NCI-H2081 (cell line): ENCODE results near the gene C7orf25.
A peak's percentile ranks its signal among the peaks of the same experiment; 100 is the strongest.

Experiments used
- DNase-seq, 2 experiments: peaks; one replicate each; lab custom pipeline; 2025; lab: John Stamatoyannopoulos, UW

C7orf25 gene

DNA sequence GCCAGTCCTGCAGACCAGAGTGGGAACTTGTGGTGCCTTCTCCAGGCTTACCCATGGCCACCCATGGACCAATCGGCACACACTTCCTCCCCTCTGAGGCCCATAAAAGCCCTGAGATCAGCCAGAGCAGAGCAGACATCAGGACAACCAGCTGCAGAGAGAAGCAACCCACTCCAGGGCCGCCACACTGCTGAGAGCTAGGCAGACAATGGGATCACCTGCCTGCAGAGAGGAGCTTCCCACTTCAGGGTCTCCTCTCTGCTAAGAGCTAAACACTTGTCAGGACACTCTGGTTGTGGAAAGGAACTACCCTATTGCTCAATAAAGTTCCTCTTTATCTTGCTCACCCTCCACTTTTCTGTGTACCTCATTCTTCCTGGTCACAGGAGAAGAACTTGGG lies 34.0 kb downstream of the C7orf25 start:
- DNase-seq, result no peak

DNA sequence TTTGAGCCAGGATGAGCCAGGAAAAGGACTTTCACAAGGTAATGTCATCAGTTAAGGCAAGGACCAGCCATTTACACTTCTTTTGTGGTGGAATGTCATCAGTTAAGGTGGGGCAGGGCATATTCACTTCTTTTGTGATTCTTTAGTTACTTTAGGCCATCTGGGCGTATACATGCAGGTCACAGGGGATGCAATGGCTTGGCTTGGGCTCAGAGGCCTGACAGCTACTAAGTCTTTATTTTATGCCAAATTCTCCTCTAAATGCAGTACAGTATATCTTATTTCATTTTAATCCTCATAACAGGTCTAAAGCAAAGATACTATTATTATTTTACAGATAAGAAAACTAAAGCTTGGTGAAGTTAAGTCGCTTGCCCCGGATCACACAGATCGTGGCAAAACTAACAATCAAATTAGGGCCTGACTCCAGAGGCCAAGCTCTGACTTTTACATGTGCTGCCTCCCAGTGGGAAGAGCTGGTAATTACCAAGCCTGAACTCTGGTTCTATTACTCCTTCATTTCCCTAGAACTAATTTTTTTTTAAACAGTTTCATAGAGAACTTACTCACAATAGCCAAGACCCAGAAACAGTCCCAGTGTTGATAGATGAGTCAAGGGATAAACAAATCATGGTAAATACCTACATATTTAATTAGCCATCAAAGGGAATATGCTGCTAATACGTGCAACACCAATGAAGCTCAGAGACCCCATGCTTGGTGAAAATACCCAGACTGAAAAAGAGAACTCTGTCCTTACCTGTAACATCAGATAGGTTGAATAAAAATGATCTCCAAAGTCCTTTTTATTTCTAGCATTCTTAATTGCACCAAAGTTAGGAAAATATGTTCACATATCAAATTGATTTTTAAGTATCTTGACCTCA lies 35.4 kb downstream of the C7orf25 start:
- peak in 1 of 2 experiments; percentile 37 for DNase-seq

GRCh38 chr7:42869131-42870020 lies 42.5 kb downstream of the C7orf25 start:
- DNase-seq, result no peak

DNA sequence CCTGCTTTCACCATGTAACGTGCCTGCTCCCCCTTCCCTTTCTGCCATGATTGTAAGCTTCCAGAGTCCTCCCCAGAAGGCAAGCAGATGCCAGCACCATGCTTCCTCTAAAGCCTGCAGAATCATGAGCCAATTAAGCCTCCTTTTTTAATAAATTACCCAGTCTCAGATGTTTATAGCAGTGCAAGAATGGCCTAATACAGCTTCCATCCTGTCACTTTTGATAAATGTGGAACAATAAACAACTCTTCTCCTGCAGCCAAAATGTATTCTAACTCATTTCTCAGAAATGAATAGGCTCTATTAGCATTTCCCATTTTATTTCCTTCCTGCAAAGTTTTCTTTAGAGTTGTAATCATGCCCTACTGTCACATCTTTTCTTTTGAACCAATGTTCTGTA lies 43.4 kb downstream of the C7orf25 start:
- DNase-seq, result no peak
